Hematopoietic multipotent progenitor cell (in vitro differentiated cells): Measurements from ENCODE around the gene ARL8B. TPM values are rescaled to one million over a fixed set of nuclear protein-coding genes. Genes with fewer than 3 reads are reported as not detected.
"Not testable (repeated sequence)": the region's sequence is repeated elsewhere in the genome, so short reads cannot be mapped to it uniquely, and the experiment has no call there.

Source experiments
- DNase-seq, 3 donors: peaks; one replicate each; pipeline ENCODE4 v3.0.0-alpha.2; 2011 to 2015; ENCODE audit warnings: low read depth in 2 of 3, low spot score in 2 of 3
- total RNA-seq: library from RNA; depleted of rRNA; stranded (reverse); fragments of >200 nt; gene quantifications from one replicate; pipeline ENCODE4 v1.2.3, GENCODE V29; 2012

The ARL8B gene
- total RNA-seq, result 33.9 TPM

GRCh38 chr3:5122030-5122740 is at the start of gene ARL8B:
TSS of gene ARL8B (plus strand) at chr3:5122292. CDS start at chr3:5122466, 174 bp downstream.
- peak; percentile 75 to 88 (median 87) for DNase-seq

GRCh38 chr3:5073374-5074085 is 48.6 kb upstream of the ARL8B start:
- no peak for DNase-seq

GRCh38 chr3:5078151-5078550 is 43.9 kb upstream of the ARL8B start:
- DNase-seq, result no peak

GRCh38 chr3:5079761-5080160 is 42.3 kb upstream of the ARL8B start:
- DNase-seq, result no peak

- no peak for DNase-seq
These were observed 41.1 kb upstream of the ARL8B start for GRCh38 chr3:5080779-5081550.

GRCh38 chr3:5081973-5082788 is 39.9 kb upstream of the ARL8B start:
- DNase-seq, result not testable (repeated sequence)

- DNase-seq, result no peak
These were observed 39.3 kb upstream of the ARL8B start for GRCh38 chr3:5082789-5083115.

- no peak for DNase-seq
These were observed 37.9 kb upstream of the ARL8B start for GRCh38 chr3:5084224-5084623.

- no peak for DNase-seq
These were observed 35.4 kb upstream of the ARL8B start for GRCh38 chr3:5086708-5087107.

- no peak for DNase-seq
These were observed 34.9 kb upstream of the ARL8B start for GRCh38 chr3:5087209-5087608.

- DNase-seq, result no peak
These were observed 31.9 kb upstream of the ARL8B start for GRCh38 chr3:5090197-5090596.

GRCh38 chr3:5092018-5092417 is 30.1 kb upstream of the ARL8B start:
- no peak for DNase-seq

GRCh38 chr3:5093731-5094130 is 28.4 kb upstream of the ARL8B start:
- DNase-seq, result no peak

GRCh38 chr3:5095886-5096285 is 26.2 kb upstream of the ARL8B start:
- DNase-seq, result peak in 2 of 3 donors; percentile 77 to 78

GRCh38 chr3:5096336-5097008 is 25.6 kb upstream of the ARL8B start:
- no peak for DNase-seq

GRCh38 chr3:5098346-5098745 is 23.7 kb upstream of the ARL8B start:
- no peak for DNase-seq

GRCh38 chr3:5102532-5102931 is 19.6 kb upstream of the ARL8B start:
- DNase-seq, result no peak

- no peak for DNase-seq
These were observed 18.3 kb upstream of the ARL8B start for GRCh38 chr3:5103743-5104142.

GRCh38 chr3:5105050-5105449 is 17.0 kb upstream of the ARL8B start:
- DNase-seq, result no peak

- DNase-seq, result not testable (repeated sequence)
These were observed 15.7 kb upstream of the ARL8B start for GRCh38 chr3:5106371-5106770.
